ENCODE results near the gene PROM2.

The PROM2 gene

DNA sequence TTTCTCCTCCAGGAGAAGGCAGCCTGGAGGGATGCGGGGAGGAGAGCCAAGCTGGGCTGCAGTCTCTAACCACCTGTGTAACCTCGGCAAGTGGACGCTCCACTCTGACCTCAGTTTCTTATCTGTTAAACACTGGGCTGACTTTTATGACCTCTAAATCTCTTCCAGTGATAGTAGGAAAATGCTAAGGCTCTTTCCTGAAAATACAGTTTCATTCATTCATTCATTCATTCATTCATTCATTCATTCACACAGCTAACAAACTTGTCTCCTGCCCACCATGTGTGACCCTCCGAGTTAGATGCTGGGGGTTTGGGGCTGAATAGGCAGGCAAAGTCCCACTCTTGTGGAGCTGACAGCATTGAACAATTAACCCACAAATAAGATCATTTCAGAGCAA lies 9.3 kb downstream of the PROM2 start:
- no peak overlapping the region for H3K4me3 ChIP-seq (ENCODE audit: low read depth, low read length)

DNA sequence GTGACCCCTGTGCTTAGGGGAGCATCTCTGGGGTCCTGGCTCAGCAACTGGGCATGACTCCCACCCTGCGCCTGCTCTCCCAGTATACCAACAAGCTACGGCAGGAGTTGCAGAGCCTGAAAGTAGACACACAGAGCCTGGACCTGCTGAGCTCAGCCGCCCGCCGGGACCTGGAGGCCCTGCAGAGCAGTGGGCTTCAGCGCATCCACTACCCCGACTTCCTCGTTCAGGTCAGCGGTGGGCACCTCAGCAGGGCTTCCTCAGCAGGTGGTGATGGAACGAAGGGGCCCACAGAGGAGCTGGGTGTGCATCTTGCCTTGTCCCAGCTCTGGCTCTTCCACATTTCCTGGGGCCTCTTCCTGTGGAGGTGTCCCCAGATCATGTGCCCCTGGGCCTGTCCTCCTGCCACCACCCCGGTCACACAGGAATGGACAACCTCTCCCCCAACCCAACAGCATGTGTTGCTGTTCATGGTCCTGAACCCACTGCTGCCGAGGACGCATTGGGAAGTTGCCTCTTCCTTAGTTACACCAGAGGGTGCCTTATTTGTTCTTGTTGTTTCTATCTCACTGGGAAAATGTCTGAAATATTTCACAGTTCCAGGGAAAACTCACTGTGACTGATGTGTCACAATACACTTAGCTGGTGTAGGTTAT lies 10.8 kb downstream of the PROM2 start:
- no peak overlapping the region for H3K4me3 ChIP-seq (ENCODE audit: low read depth, low read length)

DNA sequence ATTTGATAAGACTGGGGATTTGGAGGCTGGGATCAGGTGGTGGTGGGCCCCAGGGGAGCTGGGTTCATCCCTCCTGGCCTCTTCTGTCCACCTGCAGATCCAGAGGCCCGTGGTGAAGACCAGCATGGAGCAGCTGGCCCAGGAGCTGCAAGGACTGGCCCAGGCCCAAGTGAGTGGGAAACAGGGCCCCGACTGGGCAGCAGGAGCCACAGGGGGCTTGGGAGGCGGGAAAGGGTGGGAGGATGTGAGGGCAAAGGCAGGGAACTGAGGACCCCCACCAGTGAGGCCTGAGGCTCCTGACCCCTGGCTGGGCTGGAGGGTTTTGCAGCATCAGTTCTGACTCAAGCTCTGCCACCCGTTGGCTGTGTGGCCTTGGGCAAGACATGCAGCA lies 11.3 kb downstream of the PROM2 start:
- no peak overlapping the region for H3K4me3 ChIP-seq (ENCODE audit: low read depth, low read length)

DNA sequence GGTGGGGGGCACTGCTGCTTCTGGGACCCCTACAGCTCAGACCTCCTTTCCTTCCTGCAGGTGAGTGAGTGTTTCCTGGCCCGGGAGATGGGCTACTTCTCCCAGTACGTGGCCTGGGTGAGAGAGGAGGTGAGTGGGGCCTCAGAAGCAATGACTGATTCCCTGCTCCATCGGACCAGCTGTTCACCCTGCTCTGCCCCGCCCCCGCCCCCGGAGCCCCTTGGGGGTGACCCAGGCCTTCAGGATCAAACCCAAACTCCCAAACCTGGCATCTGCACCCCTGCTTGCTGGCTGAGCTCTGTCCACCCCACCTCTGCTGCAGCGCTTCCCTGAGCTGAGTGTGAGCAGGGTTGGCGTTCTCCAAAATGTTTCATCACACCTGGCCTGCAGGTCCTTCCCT lies 13.1 kb downstream of the PROM2 start:
- H3K4me3 ChIP-seq (ENCODE audit: low read depth, low read length): no peak overlapping the region

DNA sequence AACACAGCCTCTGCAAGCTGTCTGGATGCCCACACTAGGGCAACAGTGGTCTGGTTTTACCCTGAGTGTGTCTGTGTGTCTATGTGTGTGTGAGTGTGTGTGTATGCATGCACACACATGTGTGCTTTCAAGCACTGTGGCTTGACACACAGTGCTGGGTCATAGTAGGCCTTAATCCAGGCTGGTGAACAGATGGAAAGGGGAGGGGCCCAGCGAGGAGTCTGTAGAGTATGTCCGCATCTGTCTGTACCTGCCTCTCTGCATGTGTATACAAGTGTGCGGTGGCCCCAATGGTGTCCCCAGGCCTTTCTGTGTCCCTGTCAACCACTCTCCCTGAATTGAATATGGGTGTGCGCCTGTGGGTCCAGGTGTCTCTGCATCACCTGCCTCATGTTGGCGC lies 13.6 kb downstream of the PROM2 start:
- H3K4me3 ChIP-seq (ENCODE audit: low read depth, low read length): no peak overlapping the region

- no peak overlapping the region for H3K4me3 ChIP-seq (ENCODE audit: low read depth, low read length)
Observed at GRCh38 chr2:95289253-95289652, 15.0 kb downstream of the PROM2 start.

GRCh38 chr2:95291222-95291621 lies 17.0 kb downstream of the PROM2 start:
- H3K4me3 ChIP-seq (ENCODE audit: low read depth, low read length): no peak overlapping the region

- no peak overlapping the region for H3K4me3 ChIP-seq (ENCODE audit: low read depth, low read length)
Observed at GRCh38 chr2:95292623-95293260, 18.5 kb downstream of the PROM2 start.

- H3K4me3 ChIP-seq (ENCODE audit: low read depth, low read length): no peak overlapping the region
Observed at GRCh38 chr2:95294579-95295250, 20.5 kb downstream of the PROM2 start.

GRCh38 chr2:95295376-95295775 lies 21.1 kb downstream of the PROM2 start:
- no peak overlapping the region for H3K4me3 ChIP-seq (ENCODE audit: low read depth, low read length)

GRCh38 chr2:95296011-95296410 lies 21.8 kb downstream of the PROM2 start:
- H3K4me3 ChIP-seq (ENCODE audit: low read depth, low read length): no peak overlapping the region

GRCh38 chr2:95296880-95297487 lies 22.7 kb downstream of the PROM2 start, which contains the start of gene KCNIP3:
Gene KCNIP3 (plus strand): TSS chr2:95297347. CDS start chr2:95297439, 92 bp downstream.
- H3K4me3 ChIP-seq (ENCODE audit: low read depth, low read length): no peak within 1 kb of the TSS

- H3K4me3 ChIP-seq (ENCODE audit: low read depth, low read length): no peak overlapping the region
Observed at GRCh38 chr2:95297639-95298395, 23.6 kb downstream of the PROM2 start.

DNA sequence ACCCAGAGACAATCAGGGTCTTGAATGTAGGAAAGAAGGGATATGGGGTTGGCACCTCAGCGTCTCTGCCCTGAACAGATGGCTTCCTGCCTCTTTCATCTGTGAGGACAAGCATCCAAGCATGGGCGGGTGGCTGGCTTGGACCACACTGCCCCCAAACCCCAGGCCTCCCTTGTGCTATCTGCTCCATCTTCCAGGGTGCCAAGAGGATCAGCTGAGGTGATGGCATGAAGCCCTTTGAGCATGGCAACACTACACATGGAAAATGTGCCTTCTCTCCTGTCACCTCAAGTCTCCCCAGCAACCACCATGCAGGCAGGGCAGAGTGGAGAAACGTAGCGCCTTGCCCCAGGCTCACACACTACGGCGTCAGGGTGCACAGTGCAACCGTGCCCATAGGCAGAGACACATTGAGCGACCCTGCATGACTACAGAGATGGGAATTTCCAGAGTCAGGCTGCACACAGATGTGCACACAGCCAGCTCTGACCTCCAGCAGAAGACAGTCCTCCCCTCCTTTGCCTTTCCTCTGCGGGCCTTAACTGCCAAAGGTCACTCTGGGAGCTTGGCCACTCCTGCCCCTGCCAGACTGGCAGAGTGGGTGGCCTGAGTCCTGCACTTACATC lies 24.4 kb downstream of the PROM2 start:
- H3K4me3 ChIP-seq (ENCODE audit: low read depth, low read length): no peak overlapping the region

GRCh38 chr2:95299961-95300360 lies 25.7 kb downstream of the PROM2 start:
- no peak overlapping the region for H3K4me3 ChIP-seq (ENCODE audit: low read depth, low read length)

- H3K4me3 ChIP-seq (ENCODE audit: low read depth, low read length): no peak overlapping the region
Observed at GRCh38 chr2:95300450-95300849, 26.2 kb downstream of the PROM2 start.

DNA sequence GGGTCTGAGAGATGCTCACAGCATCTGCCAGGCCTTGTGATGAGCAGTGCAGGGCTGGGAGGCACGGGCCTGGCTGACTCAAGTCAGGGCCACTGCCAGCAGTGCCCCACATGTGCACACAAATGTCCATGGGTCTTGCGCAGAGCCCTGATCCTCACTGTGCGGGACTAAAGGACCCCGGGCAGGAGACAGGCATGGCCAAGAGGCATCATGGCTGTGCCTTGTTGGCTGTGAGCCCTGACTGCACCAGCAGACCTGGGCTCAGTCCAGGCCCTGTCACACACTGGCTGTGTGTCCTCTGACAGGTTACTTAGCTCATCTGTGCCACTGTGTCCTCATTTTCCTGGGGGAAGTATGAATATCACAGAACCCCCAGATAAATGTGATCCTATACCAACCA lies 26.9 kb downstream of the PROM2 start:
- H3K4me3 ChIP-seq (ENCODE audit: low read depth, low read length): no peak overlapping the region

- H3K4me3 ChIP-seq (ENCODE audit: low read depth, low read length): no peak overlapping the region
Observed at GRCh38 chr2:95301876-95302641, 27.8 kb downstream of the PROM2 start.

DNA sequence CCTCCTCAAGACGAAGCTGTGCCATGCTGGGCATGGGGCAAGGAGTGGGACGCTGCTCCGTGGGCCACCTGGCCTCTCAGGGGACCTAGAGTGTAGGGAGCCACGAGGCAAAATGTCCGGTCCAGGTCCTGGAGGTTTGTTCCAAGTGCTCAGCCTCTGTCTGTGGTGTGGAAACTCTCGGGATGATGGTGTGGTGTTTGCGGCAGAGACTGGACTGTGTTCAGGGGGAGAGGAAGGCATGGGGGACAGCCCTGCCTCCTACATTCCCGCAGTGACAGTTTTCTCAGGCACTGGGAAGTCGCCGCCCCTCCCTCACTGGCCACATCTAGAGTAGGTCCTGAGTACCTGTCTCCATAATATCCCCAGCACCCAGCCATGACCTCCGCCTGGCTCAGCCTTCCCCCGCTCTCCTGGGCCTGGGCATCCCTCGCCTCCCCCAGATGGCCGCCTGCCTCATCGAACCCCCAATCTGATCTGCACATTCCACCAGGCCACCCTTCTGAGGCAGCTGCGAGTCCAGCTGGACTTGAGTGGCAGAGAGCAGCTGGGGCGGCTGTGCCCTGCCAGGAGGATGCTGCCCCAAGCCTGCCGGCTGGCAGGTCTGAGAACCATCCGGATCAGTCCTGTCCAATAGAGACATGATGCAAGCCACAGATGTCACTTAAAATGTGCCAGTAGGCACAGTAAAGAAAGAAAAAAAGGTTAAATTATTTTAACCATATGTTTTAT lies 29.1 kb downstream of the PROM2 start:
- no peak overlapping the region for H3K4me3 ChIP-seq (ENCODE audit: low read depth, low read length)
